HEK293 (cell line): ENCODE data around the gene CNGA2.

ENCODE experiments used
- CTCF ChIA-PET: fragments of 350-600 bp; formaldehyde crosslinking; extraction: SDS; loops from one replicate; lab custom pipeline; 2021; ENCODE audit warnings: antibody characterized with exemption; lab: Yijun Ruan, JAX
- POLR2A ChIA-PET: fragments of 300-600 bp; formaldehyde crosslinking; extraction: SDS; loops from one replicate; lab custom pipeline; 2020; ENCODE audit warnings: antibody characterized with exemption, inconsistent platforms; lab: Yijun Ruan, JAX
- H3K27ac ChIP-seq: fragments of 200-500 bp; sonication (Bioruptor generic); 2 replicates; pipeline ENCODE4 v1.5.1; 2014; ENCODE audit warnings: low read depth, low read length, control low read depth, inconsistent platforms; ENCODE audit errors: extremely low read depth
- H3K36me3 ChIP-seq, 2 experiments: fragments of 200-500 bp in 1 of 2; sonication (Bioruptor generic) in 1 of 2; 1 replicate in 1 of 2; 2 replicates in 1 of 2; pipeline ENCODE4 v1.5.1; 2014 to 2017; ENCODE audit warnings: inconsistent platforms in 2 of 2, low read length in 2 of 2; ENCODE audit not compliant: control insufficient read depth in 2 of 2, insufficient read depth in 1 of 2
- H3K4me1 ChIP-seq: fragments of 200-500 bp; sonication (Bioruptor generic); 2 replicates; pipeline ENCODE4 v1.5.1; 2014; ENCODE audit warnings: mild to moderate bottlenecking, low read length, inconsistent platforms; ENCODE audit not compliant: control insufficient read depth, insufficient read depth
- H3K4me3 ChIP-seq: 2 replicates; pipeline ENCODE4 v1.5.1; 2011; ENCODE audit warnings: low read depth, mild to moderate bottlenecking, control low read depth, low read length, moderate library complexity
- H3K9me3 ChIP-seq: fragments of 200-500 bp; sonication (Bioruptor generic); 2 replicates; pipeline ENCODE4 v1.5.1; 2014; ENCODE audit warnings: low read depth, low read length, inconsistent platforms; ENCODE audit not compliant: control insufficient read depth, insufficient read depth
- GLIS1 ChIP-seq: fragments of 450-650 bp; formaldehyde crosslinking; IDR thresholded peaks from 2 replicates; pipeline ENCODE4 v1.5.1; 2016; ENCODE audit warnings: missing biosample characterization, missing genetic modification characterization
- SP7 ChIP-seq: fragments of 450-650 bp; formaldehyde crosslinking; IDR thresholded peaks from 2 replicates; pipeline ENCODE4 v1.5.1; 2016; ENCODE audit warnings: missing biosample characterization, missing genetic modification characterization
- ZNF175 ChIP-seq: fragments of 450-650 bp; formaldehyde crosslinking; IDR thresholded peaks from 2 replicates; pipeline ENCODE4 v1.5.1; 2016; ENCODE audit warnings: missing biosample characterization, missing genetic modification characterization
- ZNF354C ChIP-seq: fragments of 450-650 bp; formaldehyde crosslinking; IDR thresholded peaks from 2 replicates; pipeline ENCODE4 v1.5.1; 2016; ENCODE audit warnings: missing biosample characterization, missing genetic modification characterization, low read depth, borderline replicate concordance
- ZNF404 ChIP-seq: fragments of 450-650 bp; formaldehyde crosslinking; IDR thresholded peaks from 2 replicates; pipeline ENCODE4 v1.5.1; 2017; ENCODE audit warnings: missing biosample characterization, missing genetic modification characterization
- ZNF501 ChIP-seq: fragments of 450-650 bp; formaldehyde crosslinking; IDR thresholded peaks from 2 replicates; pipeline ENCODE4 v1.5.1; 2016; ENCODE audit warnings: missing biosample characterization, missing genetic modification characterization
- ZNF558 ChIP-seq: fragments of 450-650 bp; formaldehyde crosslinking; IDR thresholded peaks from 2 replicates; pipeline ENCODE4 v1.5.1; 2016; ENCODE audit warnings: missing biosample characterization, missing genetic modification characterization
- TF ChIP-seq, protein P1 (sequence below): fragments of 450-650 bp; IDR thresholded peaks from 2 replicates; pipeline ENCODE4 v1.5.1; 2018; ENCODE audit warnings: missing biosample characterization, mild to moderate bottlenecking, missing genetic modification characterization
- TF ChIP-seq, protein P2 (sequence below): fragments of 450-650 bp; formaldehyde crosslinking; IDR thresholded peaks from 2 replicates; pipeline ENCODE4 v1.5.1; 2017; ENCODE audit warnings: missing biosample characterization, missing genetic modification characterization
- TF ChIP-seq, protein P3 (sequence below): fragments of 450-650 bp; formaldehyde crosslinking; IDR thresholded peaks from 2 replicates; pipeline ENCODE4 v1.5.1; 2016; ENCODE audit warnings: missing biosample characterization, missing genetic modification characterization
- TF ChIP-seq, protein P4 (sequence below): fragments of 450-650 bp; formaldehyde crosslinking; IDR thresholded peaks from 2 replicates; pipeline ENCODE4 v1.5.1; 2016; ENCODE audit warnings: missing biosample characterization, missing genetic modification characterization

CNGA2 gene

DNA sequence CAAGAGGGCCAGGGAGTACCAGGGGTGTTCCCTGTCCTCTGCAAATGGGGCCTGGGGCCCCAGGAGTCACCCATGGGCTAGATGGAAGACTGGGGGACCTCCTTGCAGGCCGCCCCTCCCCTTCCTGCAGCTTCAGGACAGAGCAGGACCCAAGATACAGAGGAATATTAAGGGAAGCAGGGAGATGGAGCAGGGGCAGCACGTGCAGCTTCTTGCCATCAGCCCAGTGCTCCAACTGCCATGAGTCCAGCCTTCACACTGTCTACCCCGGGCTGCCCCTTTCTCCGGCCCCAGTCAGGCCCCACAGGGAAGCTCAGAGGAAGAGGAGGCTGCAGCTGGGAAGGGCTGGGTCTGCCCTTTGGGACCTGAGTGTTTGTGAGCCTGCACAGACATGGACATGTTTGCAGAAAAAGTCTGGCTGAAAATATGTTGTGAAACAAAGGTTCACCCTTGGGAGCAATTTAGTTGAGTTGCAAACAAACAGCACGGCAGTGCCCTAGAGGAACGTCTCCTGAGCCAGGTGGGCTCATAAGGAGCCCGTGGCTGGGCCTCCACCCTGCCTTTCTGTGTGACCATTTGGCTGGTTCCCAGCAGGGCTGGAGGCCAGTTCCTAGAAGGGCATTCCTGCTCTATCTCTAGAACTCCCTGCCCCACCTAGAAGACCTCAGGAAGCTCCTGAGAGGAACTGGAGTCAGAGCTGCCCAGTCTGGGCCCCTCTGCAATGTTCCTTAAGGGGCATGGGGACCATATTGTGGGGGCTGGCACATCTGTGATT is 9.8 kb upstream of the CNGA2 start:
- ChIA-PET CTCF (interaction anchor here (1.0 kb wide), 1 partner anchor 28 kb away, joined by 3 read pairs; no protein-coding TSS in a partner anchor), POLR2A (no interaction called here)

DNA sequence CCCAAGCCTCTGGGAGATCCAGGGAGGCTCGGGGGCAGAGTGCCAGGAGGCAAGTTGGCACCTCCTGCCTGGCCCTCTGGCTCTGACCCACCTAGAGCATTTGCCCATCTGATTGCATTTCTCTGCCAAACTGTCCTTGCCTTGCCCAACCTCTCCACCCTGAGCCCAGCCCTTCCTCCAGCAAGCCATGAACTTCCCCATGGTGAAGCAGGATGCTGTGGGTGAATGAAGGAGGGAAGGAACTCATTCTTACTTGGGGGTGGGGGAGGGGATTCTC is 9.3 kb upstream of the CNGA2 start:
- Histone ChIP-seq H3K4me3 (no peak overlapping the region), H3K9me3 (no peaks in the 10 kb centered on the region), H3K4me1 (no peaks in the 10 kb centered on the region)
- POLR2A ChIA-PET, result no interaction called here
- TF ChIP-seq GLIS1, result no peak
- no peak for TF ChIP-seq ZNF501 (tag by site-specific recombination)
- no peak for TF ChIP-seq ZNF354C (tag by site-specific recombination)
- TF ChIP-seq, protein P1, sequence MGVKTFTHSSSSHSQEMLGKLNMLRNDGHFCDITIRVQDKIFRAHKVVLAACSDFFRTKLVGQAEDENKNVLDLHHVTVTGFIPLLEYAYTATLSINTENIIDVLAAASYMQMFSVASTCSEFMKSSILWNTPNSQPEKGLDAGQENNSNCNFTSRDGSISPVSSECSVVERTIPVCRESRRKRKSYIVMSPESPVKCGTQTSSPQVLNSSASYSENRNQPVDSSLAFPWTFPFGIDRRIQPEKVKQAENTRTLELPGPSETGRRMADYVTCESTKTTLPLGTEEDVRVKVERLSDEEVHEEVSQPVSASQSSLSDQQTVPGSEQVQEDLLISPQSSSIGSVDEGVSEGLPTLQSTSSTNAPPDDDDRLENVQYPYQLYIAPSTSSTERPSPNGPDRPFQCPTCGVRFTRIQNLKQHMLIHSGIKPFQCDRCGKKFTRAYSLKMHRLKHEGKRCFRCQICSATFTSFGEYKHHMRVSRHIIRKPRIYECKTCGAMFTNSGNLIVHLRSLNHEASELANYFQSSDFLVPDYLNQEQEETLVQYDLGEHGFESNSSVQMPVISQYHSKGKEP (tag by site-specific recombination), result no peak
- TF ChIP-seq, all 188 proteins: peak for 0
- Histone ChIP-seq H3K36me3 (no peaks in the 10 kb centered on the region), H3K27ac (no peak overlapping the region)
- CTCF ChIA-PET, result interaction anchor here (1.0 kb wide), 1 partner anchor 28 kb away, joined by 3 read pairs; no protein-coding TSS in a partner anchor

More for the DNA sequence above, 9.8 kb upstream of the CNGA2 start:
- TF ChIP-seq, protein P2, sequence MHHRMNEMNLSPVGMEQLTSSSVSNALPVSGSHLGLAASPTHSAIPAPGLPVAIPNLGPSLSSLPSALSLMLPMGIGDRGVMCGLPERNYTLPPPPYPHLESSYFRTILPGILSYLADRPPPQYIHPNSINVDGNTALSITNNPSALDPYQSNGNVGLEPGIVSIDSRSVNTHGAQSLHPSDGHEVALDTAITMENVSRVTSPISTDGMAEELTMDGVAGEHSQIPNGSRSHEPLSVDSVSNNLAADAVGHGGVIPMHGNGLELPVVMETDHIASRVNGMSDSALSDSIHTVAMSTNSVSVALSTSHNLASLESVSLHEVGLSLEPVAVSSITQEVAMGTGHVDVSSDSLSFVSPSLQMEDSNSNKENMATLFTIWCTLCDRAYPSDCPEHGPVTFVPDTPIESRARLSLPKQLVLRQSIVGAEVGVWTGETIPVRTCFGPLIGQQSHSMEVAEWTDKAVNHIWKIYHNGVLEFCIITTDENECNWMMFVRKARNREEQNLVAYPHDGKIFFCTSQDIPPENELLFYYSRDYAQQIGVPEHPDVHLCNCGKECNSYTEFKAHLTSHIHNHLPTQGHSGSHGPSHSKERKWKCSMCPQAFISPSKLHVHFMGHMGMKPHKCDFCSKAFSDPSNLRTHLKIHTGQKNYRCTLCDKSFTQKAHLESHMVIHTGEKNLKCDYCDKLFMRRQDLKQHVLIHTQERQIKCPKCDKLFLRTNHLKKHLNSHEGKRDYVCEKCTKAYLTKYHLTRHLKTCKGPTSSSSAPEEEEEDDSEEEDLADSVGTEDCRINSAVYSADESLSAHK (tag by site-specific recombination), result no peak
- TF ChIP-seq ZNF175 (tag by site-specific recombination), result no peak
- no peak for TF ChIP-seq SP7 (tag by site-specific recombination)
- TF ChIP-seq ZNF354C (tag by site-specific recombination), result no peak
- no peak for TF ChIP-seq ZNF558 (tag by site-specific recombination)
- TF ChIP-seq ZNF404, result no peak
- TF ChIP-seq, protein P3, sequence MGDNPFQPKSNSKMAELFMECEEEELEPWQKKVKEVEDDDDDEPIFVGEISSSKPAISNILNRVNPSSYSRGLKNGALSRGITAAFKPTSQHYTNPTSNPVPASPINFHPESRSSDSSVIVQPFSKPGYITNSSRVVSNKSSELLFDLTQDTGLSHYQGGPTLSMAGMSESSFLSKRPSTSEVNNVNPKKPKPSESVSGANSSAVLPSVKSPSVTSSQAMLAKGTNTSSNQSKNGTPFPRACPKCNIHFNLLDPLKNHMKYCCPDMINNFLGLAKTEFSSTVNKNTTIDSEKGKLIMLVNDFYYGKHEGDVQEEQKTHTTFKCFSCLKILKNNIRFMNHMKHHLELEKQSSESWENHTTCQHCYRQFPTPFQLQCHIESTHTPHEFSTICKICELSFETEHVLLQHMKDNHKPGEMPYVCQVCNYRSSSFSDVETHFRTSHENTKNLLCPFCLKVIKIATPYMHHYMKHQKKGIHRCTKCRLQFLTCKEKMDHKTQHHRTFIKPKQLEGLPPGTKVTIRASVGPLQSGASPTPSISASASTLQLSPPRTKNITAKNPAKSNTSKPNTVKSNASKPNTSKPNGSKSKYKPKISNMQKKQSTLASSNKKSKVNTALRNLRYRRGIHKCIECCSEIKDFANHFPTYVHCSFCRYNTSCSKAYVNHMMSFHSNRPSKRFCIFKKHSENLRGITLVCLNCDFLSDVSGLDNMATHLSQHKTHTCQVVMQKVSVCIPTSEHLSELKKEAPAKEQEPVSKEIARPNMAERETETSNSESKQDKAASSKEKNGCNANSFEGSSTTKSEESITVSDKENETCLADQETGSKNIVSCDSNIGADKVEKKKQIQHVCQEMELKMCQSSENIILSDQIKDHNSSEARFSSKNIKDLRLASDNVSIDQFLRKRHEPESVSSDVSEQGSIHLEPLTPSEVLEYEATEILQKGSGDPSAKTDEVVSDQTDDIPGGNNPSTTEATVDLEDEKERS, result no peak
- no peak for TF ChIP-seq ZNF501 (tag by site-specific recombination)
- TF ChIP-seq, protein P4, sequence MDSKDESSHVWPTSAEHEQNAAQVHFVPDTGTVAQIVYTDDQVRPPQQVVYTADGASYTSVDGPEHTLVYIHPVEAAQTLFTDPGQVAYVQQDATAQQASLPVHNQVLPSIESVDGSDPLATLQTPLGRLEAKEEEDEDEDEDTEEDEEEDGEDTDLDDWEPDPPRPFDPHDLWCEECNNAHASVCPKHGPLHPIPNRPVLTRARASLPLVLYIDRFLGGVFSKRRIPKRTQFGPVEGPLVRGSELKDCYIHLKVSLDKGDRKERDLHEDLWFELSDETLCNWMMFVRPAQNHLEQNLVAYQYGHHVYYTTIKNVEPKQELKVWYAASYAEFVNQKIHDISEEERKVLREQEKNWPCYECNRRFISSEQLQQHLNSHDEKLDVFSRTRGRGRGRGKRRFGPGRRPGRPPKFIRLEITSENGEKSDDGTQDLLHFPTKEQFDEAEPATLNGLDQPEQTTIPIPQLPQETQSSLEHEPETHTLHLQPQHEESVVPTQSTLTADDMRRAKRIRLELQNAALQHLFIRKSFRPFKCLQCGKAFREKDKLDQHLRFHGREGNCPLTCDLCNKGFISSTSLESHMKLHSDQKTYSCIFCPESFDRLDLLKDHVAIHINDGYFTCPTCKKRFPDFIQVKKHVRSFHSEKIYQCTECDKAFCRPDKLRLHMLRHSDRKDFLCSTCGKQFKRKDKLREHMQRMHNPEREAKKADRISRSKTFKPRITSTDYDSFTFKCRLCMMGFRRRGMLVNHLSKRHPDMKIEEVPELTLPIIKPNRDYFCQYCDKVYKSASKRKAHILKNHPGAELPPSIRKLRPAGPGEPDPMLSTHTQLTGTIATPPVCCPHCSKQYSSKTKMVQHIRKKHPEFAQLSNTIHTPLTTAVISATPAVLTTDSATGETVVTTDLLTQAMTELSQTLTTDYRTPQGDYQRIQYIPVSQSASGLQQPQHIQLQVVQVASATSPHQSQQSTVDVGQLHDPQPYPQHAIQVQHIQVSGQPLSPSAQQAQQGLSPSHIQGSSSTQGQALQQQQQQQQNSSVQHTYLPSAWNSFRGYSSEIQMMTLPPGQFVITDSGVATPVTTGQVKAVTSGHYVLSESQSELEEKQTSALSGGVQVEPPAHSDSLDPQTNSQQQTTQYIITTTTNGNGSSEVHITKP, result no peak
- Histone ChIP-seq H3K36me3 (no peaks in the 10 kb centered on the region), H3K4me1 (no peaks in the 10 kb centered on the region), H3K27ac (no peak overlapping the region), H3K4me3 (no peak overlapping the region), H3K9me3 (no peaks in the 10 kb centered on the region)
